Psoas muscle (tissue), 8 donors: ENCODE measurements around the gene ADSS1. TPM values are rescaled to one million over a fixed set of nuclear protein-coding genes. Genes with fewer than 3 reads are reported as not detected.

Experiments
- ATAC-seq, 4 donors: fragments of 200-7000 bp; cut with Tn5 transposase; one replicate each; pipeline ENCODE4 v1.9.1; 2020; ENCODE audit warnings: moderate library complexity in 3 of 4, mild to moderate bottlenecking in 2 of 4
- DNase-seq, 2 donors: peaks; one replicate each; pipeline ENCODE4 v3.0.0-alpha.2; 2020
- H3K27ac ChIP-seq: fragments of 200-600 bp; one replicate; pipeline ENCODE4 v1.8.0; 2022
- H3K27me3 ChIP-seq, 3 donors: fragments of 200-600 bp in 1 of 3; one replicate each; pipeline versions ENCODE4 v1.6.1 to v1.8.0; 2013 to 2022; ENCODE audit warnings: low read length in 2 of 3, mild to moderate bottlenecking in 2 of 3, moderate library complexity in 1 of 3; ENCODE audit not compliant: insufficient read depth in 3 of 3
- H3K36me3 ChIP-seq, 2 donors: fragments of 200-600 bp in 1 of 2; one replicate each; pipeline versions ENCODE4 v1.6.1 to v1.8.0; 2013 to 2022; ENCODE audit warnings: low read depth in 1 of 2, mild to moderate bottlenecking in 1 of 2, moderate library complexity in 1 of 2; ENCODE audit not compliant: insufficient read depth in 1 of 2
- H3K4me1 ChIP-seq: fragments of 200-600 bp; one replicate; pipeline ENCODE4 v1.8.0; 2022
- H3K4me3 ChIP-seq: fragments of 200-600 bp; one replicate; pipeline ENCODE4 v1.8.0; 2022; ENCODE audit warnings: mild to moderate bottlenecking
- H3K9me3 ChIP-seq: fragments of 200-600 bp; one replicate; pipeline ENCODE4 v1.8.0; 2022
- CTCF ChIP-seq: fragments of 200-600 bp; IDR thresholded peaks from one replicate; pipeline ENCODE4 v1.8.0; 2022; ENCODE audit warnings: antibody characterized with exemption
- WGBS, 3 donors: extraction: QIAGEN DNeasy Blood & Tissue Kit; methylation state at CpG; one replicate each; pipeline versions ENCODE4 v1.1.6 to v1.1.7; 2013; 5-methylcytosine and 5-hydroxymethylcytosine counted together
- intact Hi-C, 2 donors: fragments of 100-400 bp; cut with DNase I; formaldehyde crosslinking; loops; one replicate each; pipeline versions ENCODE4 v1.11.0 to v1.14.2; 2022
- polyA plus RNA-seq, 3 donors: library from polyadenylated mRNA; stranded (reverse); fragments of 200-250 nt; gene quantifications; one replicate each; pipeline ENCODE4 v1.2.3, GENCODE V29; 2013
- total RNA-seq, 4 donors: library from RNA; stranded (reverse); fragmentation: NEBNext Ultra II Directional in 2 of 4; extraction: Animal tissue kit (Norgen Biotek cat#: 25700) in 2 of 4; gene quantifications; one replicate each; pipeline versions ENCODE4 v1.2.1 to v1.2.4, GENCODE V29; 2021 to 2023
- donor health status: healthy with polysubstance abuse.
- donor health status: DM: no; HTN: no; CAD: no; lungs with moderate emphysema.
- donor health status: Bipolar disorder and iron deficiency.
- donor health status: healthy.
- donor health status: DM: yes; HTN: yes; CAD: no.
- donor health status: DM: no; HTN: no; CAD: no.
- donor health status: DM: no; HTN: no; CAD: no.
- donor health status: DM: yes; HTN: yes; CAD: no.

Gene ADSS1
- total and polyA plus RNA-seq, 7 donors = 187 to 394 (median 300) TPM

- Histone ChIP-seq H3K27ac (peak overlapping the region; percentile 96), H3K9me3 (no peaks in the 10 kb centered on the region), H3K4me1 (peaks cover 42% of the 10 kb centered on the region), H3K27me3 (no peaks in the 10 kb centered on the region), H3K4me3 (no peak overlapping the region), H3K36me3 (peaks cover 0 to 61% of the 10 kb centered on the region in 2 donors)
- no peak for TF ChIP-seq CTCF
- WGBS, 3 donors = 87 to 92% (median 90%) methylated on average over 18 of the region's 18 CpGs
- intact Hi-C loops = no loop called here
- ATAC-seq (no peak), DNase-seq (no peak)
Measured at GRCh38 chr14:104738375-104739019, 14.5 kb downstream of the ADSS1 start.

- Histone ChIP-seq H3K27me3 (no peaks in the 10 kb centered on the region), H3K4me3 (no peak overlapping the region), H3K27ac (peak overlapping the region; percentile 96), H3K36me3 (peaks cover 0 to 65% of the 10 kb centered on the region in 2 donors), H3K4me1 (peaks cover 36% of the 10 kb centered on the region), H3K9me3 (no peaks in the 10 kb centered on the region)
- DNase-seq (no peak), ATAC-seq (no peak)
- TF ChIP-seq CTCF = no peak
- intact Hi-C loops = no loop called here
- 92 to 98% (median 95%) methylated on average over 17 of the region's 17 CpGs for WGBS, 3 donors
Measured at GRCh38 chr14:104739026-104739425, 15.0 kb downstream of the ADSS1 start.

- Histone ChIP-seq H3K36me3 (peaks cover 0 to 74% of the 10 kb centered on the region in 2 donors), H3K4me1 (peaks cover 28% of the 10 kb centered on the region), H3K27me3 (no peaks in the 10 kb centered on the region), H3K4me3 (no peak overlapping the region), H3K27ac (peak overlapping the region; percentile 96), H3K9me3 (no peaks in the 10 kb centered on the region)
- no peak for TF ChIP-seq CTCF
- intact Hi-C loops = no loop called here
- 81 to 85% (median 82%) methylated on average over 29 of the region's 29 CpGs for WGBS, 3 donors
- ATAC-seq (no peak), DNase-seq (no peak)
Measured at GRCh38 chr14:104739546-104740516, 15.8 kb downstream of the ADSS1 start.

GRCh38 chr14:104741108-104741802 is 17.2 kb downstream of the ADSS1 start:
- peak in 1 of 2 donors; percentile 52 for DNase-seq

More at GRCh38 chr14:104741108-104741802, 17.2 kb downstream of the ADSS1 start:
- no peak for TF ChIP-seq CTCF
- H3K4me3 ChIP-seq = no peak overlapping the region
- no peaks in the 10 kb centered on the region for H3K9me3 ChIP-seq
- 61 to 77% (median 68%) methylated on average over 29 of the region's 29 CpGs for WGBS, 3 donors
- ATAC-seq = no peak
- H3K27me3 ChIP-seq = no peaks in the 10 kb centered on the region
- peaks cover 0 to 86% of the 10 kb centered on the region in 2 donors for H3K36me3 ChIP-seq
- H3K4me1 ChIP-seq = peaks cover 17% of the 10 kb centered on the region
- H3K27ac ChIP-seq = peak overlapping the region; percentile 63
- intact Hi-C loops = no loop called here
